GM10248 (cell line): Measurements from ENCODE around the gene NFIA.

ENCODE experiments used
- CTCF ChIA-PET: fragments of 300-600 bp; sonication (Branson Sonifier 250); formaldehyde crosslinking; extraction: SDS; loops from one replicate; lab custom pipeline; 2021; ENCODE audit warnings: antibody characterized with exemption; lab: Yijun Ruan, JAX
- POLR2A ChIA-PET: fragments of 350-650 bp; sonication (Branson Sonifier 250); formaldehyde crosslinking; extraction: SDS; loops from one replicate; lab custom pipeline; 2020; ENCODE audit warnings: antibody characterized with exemption; lab: Yijun Ruan, JAX
- DNase-seq: peaks from one replicate; pipeline ENCODE4 v3.0.0; 2012; ENCODE audit errors: extremely low spot score
- TF ChIP-seq, protein P1 (sequence below): IDR thresholded peaks from 2 replicates; pipeline ENCODE4 v1.5.1; 2012; ENCODE audit warnings: mild to moderate bottlenecking, low read depth; ENCODE audit errors: extremely low read depth, missing control alignments, control extremely low read depth

The NFIA gene

DNA sequence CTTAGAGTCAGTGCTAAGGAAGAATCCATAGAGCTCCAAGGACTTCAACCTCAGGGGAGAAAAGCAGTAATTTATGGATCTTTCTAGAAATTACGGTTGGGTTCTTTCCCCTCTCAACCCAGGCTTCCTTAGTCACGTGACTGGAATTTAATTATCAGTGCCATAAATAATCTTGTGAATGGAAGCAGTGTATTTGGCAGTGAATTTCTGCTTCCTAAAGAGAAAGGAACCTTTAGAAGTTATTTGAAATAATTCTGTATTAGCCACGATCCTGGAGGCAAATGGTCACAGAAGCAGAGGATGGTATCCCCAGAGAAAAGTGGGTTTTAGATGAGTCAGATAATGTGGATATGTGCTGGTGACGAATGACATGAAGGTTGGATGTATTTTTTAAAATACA lies 89.6 kb downstream of the NFIA start:
- CTCF ChIA-PET: no interaction called here
- POLR2A ChIA-PET: no interaction called here
- TF ChIP-seq, protein P1, sequence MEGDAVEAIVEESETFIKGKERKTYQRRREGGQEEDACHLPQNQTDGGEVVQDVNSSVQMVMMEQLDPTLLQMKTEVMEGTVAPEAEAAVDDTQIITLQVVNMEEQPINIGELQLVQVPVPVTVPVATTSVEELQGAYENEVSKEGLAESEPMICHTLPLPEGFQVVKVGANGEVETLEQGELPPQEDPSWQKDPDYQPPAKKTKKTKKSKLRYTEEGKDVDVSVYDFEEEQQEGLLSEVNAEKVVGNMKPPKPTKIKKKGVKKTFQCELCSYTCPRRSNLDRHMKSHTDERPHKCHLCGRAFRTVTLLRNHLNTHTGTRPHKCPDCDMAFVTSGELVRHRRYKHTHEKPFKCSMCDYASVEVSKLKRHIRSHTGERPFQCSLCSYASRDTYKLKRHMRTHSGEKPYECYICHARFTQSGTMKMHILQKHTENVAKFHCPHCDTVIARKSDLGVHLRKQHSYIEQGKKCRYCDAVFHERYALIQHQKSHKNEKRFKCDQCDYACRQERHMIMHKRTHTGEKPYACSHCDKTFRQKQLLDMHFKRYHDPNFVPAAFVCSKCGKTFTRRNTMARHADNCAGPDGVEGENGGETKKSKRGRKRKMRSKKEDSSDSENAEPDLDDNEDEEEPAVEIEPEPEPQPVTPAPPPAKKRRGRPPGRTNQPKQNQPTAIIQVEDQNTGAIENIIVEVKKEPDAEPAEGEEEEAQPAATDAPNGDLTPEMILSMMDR: no peak
- no peak for DNase-seq

DNA sequence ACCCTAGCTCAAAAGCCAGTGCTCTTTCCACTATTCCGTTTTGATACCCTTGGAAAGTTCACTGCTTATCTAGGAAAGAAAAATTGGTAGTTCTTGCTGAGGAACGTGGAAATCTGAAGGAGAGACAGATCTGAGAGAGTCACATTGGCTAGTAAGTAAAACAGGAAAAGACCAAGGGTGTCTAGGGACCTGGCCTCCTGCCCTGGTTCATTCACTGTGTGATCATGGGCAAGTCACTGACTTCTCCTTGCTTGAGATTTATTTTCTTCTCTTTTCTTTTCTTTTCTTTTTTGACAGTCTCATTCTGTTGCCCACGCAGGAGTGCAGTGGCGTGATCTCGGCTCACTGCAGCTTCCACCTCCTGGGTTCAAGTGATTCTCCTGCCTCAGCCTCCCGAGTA lies 90.8 kb downstream of the NFIA start:
- no peak for DNase-seq
- CTCF ChIA-PET: no interaction called here
- POLR2A ChIA-PET: no interaction called here
- TF ChIP-seq, protein P1: no peak

DNA sequence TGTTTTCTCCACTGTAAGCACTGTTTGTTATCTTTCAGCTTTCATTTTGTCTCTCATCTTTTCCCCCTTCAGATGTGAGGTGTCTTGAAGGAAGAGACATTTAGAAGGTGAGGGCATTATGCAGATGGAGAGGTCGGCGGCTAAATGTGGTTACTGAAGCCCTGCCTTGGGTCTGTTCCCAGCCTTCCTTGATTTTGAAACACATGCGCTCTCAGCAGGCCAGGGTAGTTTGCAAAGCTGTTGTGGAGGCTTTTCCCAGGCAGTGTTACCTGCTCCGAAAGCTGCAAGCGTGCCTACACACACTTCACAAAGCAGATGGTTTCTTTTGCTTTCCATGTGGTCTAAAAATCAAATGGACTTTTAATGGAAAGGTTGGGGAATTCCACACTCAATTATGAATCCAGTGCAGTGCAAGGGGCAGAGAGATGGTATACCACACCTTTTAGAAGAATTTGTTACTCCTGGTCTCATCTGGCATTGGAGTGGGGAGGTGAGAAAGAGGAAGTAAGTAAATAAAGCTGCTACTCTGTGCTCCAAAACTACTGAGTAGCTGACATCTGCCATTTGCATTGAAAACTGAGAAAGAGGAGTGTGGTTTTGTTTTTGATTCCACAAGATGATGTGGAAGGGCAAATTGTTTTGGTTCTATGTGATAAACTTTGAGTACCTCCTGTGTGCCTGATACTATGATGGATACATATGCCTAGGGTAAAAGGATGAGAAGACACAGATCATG lies 91.9 kb downstream of the NFIA start:
- TF ChIP-seq, protein P1: no peak
- ChIA-PET POLR2A (no interaction called here), CTCF (no interaction called here)
- DNase-seq: no peak

DNA sequence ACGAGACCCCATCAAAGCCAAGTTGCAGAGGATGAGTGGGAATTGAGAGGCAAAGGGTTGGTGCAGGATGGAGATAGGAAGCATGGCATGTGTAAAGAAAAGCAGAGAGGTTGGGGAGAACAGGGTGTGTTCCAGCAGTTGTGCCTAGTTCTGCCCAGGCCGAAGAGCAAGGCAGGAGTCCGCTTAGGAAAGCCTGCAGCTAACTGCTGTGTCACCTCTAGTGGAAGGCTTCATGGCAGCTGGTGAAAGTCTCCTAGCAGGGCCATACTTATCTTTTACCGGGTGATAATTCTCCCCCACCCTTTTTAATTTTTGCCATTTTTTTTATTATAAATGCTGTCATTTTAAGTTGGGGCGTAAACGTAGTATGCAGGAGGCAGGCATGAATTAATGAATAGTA lies 93.6 kb downstream of the NFIA start:
- ChIA-PET CTCF (no interaction called here), POLR2A (no interaction called here)
- TF ChIP-seq, protein P1: no peak
- no peak for DNase-seq

DNA sequence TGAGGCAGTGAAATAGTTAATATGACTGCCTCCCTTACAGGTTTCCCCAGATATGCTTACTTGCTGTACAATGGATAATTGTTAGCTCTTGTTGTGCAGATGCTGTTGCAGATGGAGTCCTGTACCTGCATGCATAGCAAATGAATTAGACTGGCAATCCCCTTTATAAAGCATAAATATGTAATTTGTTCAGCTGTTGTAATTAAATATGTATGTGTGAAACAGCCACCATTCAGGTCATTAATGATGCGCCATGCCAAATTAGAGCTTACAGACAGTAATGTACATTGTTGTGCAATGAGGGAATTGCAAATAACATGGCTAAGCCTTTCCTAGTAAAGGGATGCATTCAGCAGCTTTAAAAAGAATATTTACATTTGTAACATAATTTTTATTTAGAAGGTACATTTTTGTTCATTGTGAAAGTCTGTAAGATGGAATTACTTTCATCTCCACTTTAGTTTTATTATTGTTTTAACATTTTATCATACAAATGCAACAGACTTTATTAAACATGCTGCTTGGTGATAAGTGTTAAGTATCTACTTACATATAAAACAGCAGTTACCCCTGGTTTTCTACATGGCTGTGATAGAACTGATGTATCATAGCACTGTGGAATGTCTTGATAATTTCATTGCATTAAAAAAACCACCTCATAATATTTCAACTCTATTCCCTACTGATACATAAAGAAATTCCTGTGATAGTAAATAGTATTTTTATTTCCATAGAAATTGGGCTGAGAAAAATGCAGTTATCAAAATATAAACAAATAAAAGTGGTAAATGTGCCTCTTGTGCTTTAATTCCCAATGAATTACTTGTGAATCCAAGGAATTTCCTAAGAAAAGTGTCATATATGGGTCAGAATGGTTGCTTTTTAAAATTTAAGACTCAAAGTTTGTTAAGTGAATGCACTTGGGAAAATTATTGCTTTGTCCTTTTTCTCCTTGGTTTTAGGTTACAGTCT lies 99.0 kb downstream of the NFIA start:
- TF ChIP-seq, protein P1: no peak
- CTCF ChIA-PET: interaction anchor here (1.1 kb wide), 1 partner anchor 20 kb away, joined by 3 read pairs; no protein-coding TSS in a partner anchor
- no peak for DNase-seq
- POLR2A ChIA-PET: no interaction called here

DNA sequence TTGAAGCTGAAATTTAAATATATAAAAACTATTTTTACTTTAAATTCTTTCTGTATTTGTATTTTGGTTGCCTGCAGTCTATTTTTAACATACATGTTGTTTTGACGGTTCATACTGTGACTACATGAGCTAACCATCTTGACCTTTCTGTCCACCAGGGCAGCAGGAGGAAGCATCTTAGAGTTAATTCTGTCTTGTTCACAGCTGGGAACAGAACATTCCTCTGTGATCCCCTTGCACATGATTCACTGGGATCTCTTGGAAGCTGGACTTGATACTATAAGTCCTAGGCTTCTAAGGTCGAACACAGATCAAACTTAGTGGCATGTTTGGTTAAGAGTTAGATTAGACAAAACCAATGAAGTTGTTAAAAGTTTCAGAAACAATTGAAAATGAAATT lies 99.7 kb downstream of the NFIA start:
- CTCF ChIA-PET: no interaction called here
- TF ChIP-seq, protein P1: no peak
- no peak for DNase-seq
- POLR2A ChIA-PET: no interaction called here
